Spleen (tissue), 7 donors: Measurements from ENCODE around the gene SDK2.

ENCODE experiments used
- CTCF ChIP-seq, 11 experiments: fragments of 200-600 bp in 7 of 11; fragments of 450-650 bp in 4 of 11; sonication (generic) in 4 of 11; IDR thresholded peaks in 8 of 11; conservative IDR thresholded peaks in 3 of 11; 1 replicate in 7 of 11; 2 replicates in 4 of 11; pipeline versions ENCODE4 v1.4.0 to v1.8.0; 2016 to 2021; ENCODE audit warnings: antibody characterized with exemption in 11 of 11, inconsistent platforms in 4 of 11, mild to moderate bottlenecking in 1 of 11
- POLR2A ChIP-seq, 3 donors: fragments of 450-650 bp; IDR thresholded peaks; one replicate each; pipeline ENCODE4 v1.5.1; 2017; ENCODE audit warnings: antibody characterized with exemption in 3 of 3, mild to moderate bottlenecking in 1 of 3
- POLR2AphosphoS5 ChIP-seq, 3 donors: sonication (generic); formaldehyde crosslinking; IDR thresholded peaks; one replicate each; pipeline ENCODE4 v1.5.1; 2017; ENCODE audit warnings: antibody characterized with exemption in 3 of 3
- donor health status: DM: no; HTN: no; CAD: no; lungs with moderate emphysema.
- donor health status: DM: no; HTN: no; CAD: no.
- donor health status: DM: no; HTN: no; CAD: no.

DNA sequence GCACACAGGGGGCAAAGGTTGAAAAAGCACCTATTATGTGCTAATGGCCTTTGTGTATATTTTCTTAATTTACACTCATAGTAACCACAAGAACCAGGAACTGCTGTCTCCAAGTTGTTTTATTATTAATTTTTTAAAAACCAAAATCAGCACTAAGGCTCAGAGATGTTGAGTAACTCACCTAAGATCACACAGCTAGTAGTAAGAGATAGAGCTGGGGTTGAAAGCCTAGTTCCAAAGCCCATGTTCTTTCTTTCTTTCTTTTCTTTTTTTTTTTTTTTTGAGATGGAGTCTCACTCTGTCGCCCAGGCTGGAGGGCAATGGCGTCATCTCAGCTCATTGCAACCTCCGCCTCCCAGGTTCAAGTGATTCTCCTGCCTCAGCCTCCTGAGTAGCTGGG is 75.3 kb downstream of the SDK2 start:
- TF ChIP-seq POLR2AphosphoS5 (IDR thresholded peaks at IDR 0.05) (no peak), CTCF (IDR thresholded peaks at IDR 0.05 in 8 of 11, conservative IDR thresholded peaks at IDR 0.05 in 3 of 11) (no peak), POLR2A (IDR thresholded peaks at IDR 0.05) (no peak)
